ENCODE data around the gene MCFD2. TPM values are rescaled to one million over a fixed set of nuclear protein-coding genes. Genes with fewer than 3 reads are reported as not detected.

MCFD2 gene
- total and polyA plus RNA-seq, 9 donors = 35.7 to 49.7 (median 43.9) TPM

DNA sequence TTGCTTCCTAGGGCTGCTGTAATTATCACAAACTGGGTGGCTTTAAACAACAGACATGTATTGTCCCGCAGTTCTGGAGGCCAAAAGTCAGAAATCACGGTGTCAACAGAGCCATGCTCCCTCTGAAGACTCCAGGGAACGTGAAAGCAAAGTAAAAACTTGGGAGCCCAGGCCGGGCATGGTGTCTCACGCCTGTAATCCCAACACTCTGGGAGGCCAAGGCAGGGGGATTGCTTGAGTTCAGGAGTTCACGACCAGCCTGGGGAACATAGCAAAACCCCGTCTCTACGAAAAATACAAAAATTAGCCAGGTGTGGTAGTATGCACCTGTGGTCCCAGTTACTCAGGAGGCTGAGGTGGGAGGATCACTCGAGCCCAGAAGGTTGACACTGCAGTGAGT is 63.5 kb downstream of the MCFD2 start:
- peaks cover 54% of the 10 kb centered on the region for H3K4me1 ChIP-seq (ENCODE audit: control insufficient read depth, insufficient read depth, low read length)
- H3K27me3 ChIP-seq (ENCODE audit: control insufficient read depth, insufficient read depth, low read length) = peaks cover 7% of the 10 kb centered on the region
- H3K9me3 ChIP-seq (replicated peaks; ENCODE audit: control insufficient read depth, low read depth, low read length) = no peaks in the 10 kb centered on the region
- WGBS (ENCODE audit: insufficient coverage) = 80% methylated on average over 6 of the region's 9 CpGs
- H3K27ac ChIP-seq (ENCODE audit: low read length) = no peak overlapping the region
- DNase-seq = no peak
- no peaks in the 10 kb centered on the region for H3K36me3 ChIP-seq (ENCODE audit: control insufficient read depth, insufficient read depth, low read length)
- H3K4me3 ChIP-seq (ENCODE audit: low read length) = no peak overlapping the region

Other genes starting within 250 kb of the MCFD2 start
- 23.1 TPM for gene SOCS5, start 216.5 kb downstream of the MCFD2 start, total RNA-seq
- 10 to 100 TPM; 15.4 to 23.0 (median 21.3) TPM for gene SOCS5, start 216.5 kb downstream of the MCFD2 start, polyA plus RNA-seq (ENCODE audit: insufficient read depth in 1 of 8, insufficient read length in 8 of 8, low replicate concordance in 1 of 8)
- gene TTC7A, start 25.4 kb upstream of the MCFD2 start, total RNA-seq = 6.0 TPM
- gene TTC7A, start 25.4 kb upstream of the MCFD2 start, polyA plus RNA-seq (ENCODE audit: insufficient read depth in 1 of 8, insufficient read length in 8 of 8, low replicate concordance in 1 of 8) = 1 to 10 TPM; 6.8 to 9.2 (median 7.5) TPM
- 0.22 TPM for gene STPG4, start 239.5 kb upstream of the MCFD2 start, total RNA-seq
- gene STPG4, start 239.5 kb upstream of the MCFD2 start, polyA plus RNA-seq (ENCODE audit: insufficient read depth in 1 of 8, insufficient read length in 8 of 8, low replicate concordance in 1 of 8) = under 1 TPM in 2 of 8 donors, not detected in 6; 0.12 to 0.19 TPM